Right lobe of liver (tissue), 4 donors: ENCODE results near the gene ARHGEF1.

Experiments used
- POLR2A ChIP-seq: fragments of 450-650 bp; IDR thresholded peaks from one replicate; pipeline ENCODE4 v1.6.1; 2017; ENCODE audit warnings: antibody characterized with exemption, mild to moderate bottlenecking
- TF ChIP-seq, protein P1 (sequence below), 4 donors: fragments of 200-600 bp in 3 of 4; fragments of 450-650 bp in 1 of 4; IDR thresholded peaks; one replicate each; pipeline versions ENCODE4 v1.5.1 to v1.8.0; 2016 to 2022; ENCODE audit warnings: antibody characterized with exemption in 4 of 4, mild to moderate bottlenecking in 2 of 4
- donor health status: DM: no; HTN: no; CAD: no.
- donor health status: DM: no; HTN: no; CAD: no.
- donor health status: DM: no; HTN: yes; CAD: no.

DNA sequence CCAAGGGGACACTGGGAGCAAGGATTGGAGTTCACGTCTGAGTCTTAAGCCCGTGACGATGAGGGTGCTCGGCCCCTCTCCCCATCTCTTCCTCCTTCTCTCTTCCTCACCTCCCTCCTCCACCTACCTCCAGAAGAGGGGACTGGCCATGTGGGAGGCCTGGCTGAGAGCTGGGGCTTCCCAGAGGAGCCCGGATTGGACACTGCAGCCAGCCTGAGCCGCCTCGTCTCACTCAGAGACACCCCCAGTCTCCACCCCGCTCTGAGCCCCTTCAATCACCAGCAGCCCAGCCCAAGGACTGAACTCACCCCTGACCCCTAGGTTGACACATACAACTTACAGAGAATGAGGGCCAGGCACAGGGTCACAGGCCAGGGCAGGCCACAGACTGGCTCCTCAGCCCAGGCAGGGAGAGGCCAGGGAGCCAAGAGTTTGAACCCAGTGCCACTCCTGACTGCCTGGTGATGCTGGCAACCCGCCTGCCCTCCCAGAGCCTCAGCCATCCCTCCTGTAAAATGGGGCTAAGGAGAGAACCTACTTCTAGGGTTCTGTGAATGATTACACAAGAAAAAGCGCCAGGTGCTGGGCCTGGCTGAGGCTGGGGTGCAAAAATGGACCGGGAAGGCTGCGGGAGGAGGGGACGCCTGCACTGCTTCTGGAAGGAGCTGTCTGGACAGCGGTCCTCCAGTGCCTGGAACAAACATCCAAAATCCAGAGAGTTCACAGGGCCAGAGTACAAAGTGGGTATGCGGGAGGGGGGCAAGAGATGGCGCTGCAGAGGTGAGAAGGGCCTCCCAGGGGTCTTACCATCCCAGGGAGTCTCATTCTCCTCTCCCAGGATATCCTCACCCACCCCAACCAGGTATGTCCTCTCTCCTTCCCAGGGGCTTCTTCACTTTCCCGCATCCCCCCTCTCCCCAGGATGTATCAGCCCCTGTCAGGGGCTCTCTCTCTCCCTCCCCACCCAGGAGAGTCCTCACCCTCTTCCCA, 4.8 kb upstream of the ARHGEF1 start:
- TF ChIP-seq, protein P1, sequence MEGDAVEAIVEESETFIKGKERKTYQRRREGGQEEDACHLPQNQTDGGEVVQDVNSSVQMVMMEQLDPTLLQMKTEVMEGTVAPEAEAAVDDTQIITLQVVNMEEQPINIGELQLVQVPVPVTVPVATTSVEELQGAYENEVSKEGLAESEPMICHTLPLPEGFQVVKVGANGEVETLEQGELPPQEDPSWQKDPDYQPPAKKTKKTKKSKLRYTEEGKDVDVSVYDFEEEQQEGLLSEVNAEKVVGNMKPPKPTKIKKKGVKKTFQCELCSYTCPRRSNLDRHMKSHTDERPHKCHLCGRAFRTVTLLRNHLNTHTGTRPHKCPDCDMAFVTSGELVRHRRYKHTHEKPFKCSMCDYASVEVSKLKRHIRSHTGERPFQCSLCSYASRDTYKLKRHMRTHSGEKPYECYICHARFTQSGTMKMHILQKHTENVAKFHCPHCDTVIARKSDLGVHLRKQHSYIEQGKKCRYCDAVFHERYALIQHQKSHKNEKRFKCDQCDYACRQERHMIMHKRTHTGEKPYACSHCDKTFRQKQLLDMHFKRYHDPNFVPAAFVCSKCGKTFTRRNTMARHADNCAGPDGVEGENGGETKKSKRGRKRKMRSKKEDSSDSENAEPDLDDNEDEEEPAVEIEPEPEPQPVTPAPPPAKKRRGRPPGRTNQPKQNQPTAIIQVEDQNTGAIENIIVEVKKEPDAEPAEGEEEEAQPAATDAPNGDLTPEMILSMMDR (IDR thresholded peaks at IDR 0.05) = no peak
- no peak for TF ChIP-seq POLR2A
